Activated naive CD8-positive, alpha-beta T cell treated with anti-CD3 and anti-CD28 coated beads, Interleukin-2, amount 50 U/mL, for 24 hours (primary cell): ENCODE measurements around the gene SFN.
A peak's percentile ranks its signal among the peaks of the same experiment; 100 is the strongest.
"Not testable (repeated sequence)": the region's sequence is repeated elsewhere in the genome, so short reads cannot be mapped to it uniquely, and the experiment has no call there.

Experiments
- ATAC-seq: fragments of 150-1000 bp; cut with Tn5 transposase; one replicate; pipeline ENCODE4 v1.10.0; 2021
- DNase-seq: peaks from one replicate; pipeline ENCODE4 v3.0.0; 2021
- H3K27ac Mint-ChIP-seq: one replicate; pipeline ENCODE4 v1.8.0; 2021; ENCODE audit warnings: mild to moderate bottlenecking, mixed read lengths
- H3K27me3 Mint-ChIP-seq: one replicate; pipeline ENCODE4 v1.8.0; 2021; ENCODE audit warnings: mixed read lengths
- H3K36me3 Mint-ChIP-seq: one replicate; pipeline ENCODE4 v1.8.0; 2021; ENCODE audit warnings: low read depth, mixed read lengths
- H3K4me1 Mint-ChIP-seq: one replicate; pipeline ENCODE4 v1.8.0; 2021; ENCODE audit warnings: mixed read lengths
- H3K4me3 Mint-ChIP-seq: one replicate; pipeline ENCODE4 v1.8.0; 2021; ENCODE audit warnings: mild to moderate bottlenecking, moderate library complexity, mixed read lengths
- H3K9me3 Mint-ChIP-seq: one replicate; pipeline ENCODE4 v1.8.0; 2021; ENCODE audit warnings: mixed read lengths

The SFN gene

GRCh38 chr1:26877326-26877725 is 14.4 kb downstream of the SFN start:
- Mint-ChIP-seq H3K36me3 (peaks cover 20% of the 10 kb centered on the region), H3K27ac (no peak overlapping the region), H3K27me3 (no peaks in the 10 kb centered on the region), H3K4me1 (peaks cover 4% of the 10 kb centered on the region), H3K4me3 (no peak overlapping the region), H3K9me3 (no peaks in the 10 kb centered on the region)
- ATAC-seq (no peak), DNase-seq (no peak)

- no peak overlapping the region for H3K27ac Mint-ChIP-seq
- H3K4me3 Mint-ChIP-seq = no peak overlapping the region
- ATAC-seq (no peak), DNase-seq (no peak)
- peaks cover 38% of the 10 kb centered on the region for H3K36me3 Mint-ChIP-seq
- no peaks in the 10 kb centered on the region for H3K9me3 Mint-ChIP-seq
- H3K27me3 Mint-ChIP-seq = no peaks in the 10 kb centered on the region
- peaks cover 4% of the 10 kb centered on the region for H3K4me1 Mint-ChIP-seq
These were observed 16.8 kb downstream of the SFN start for GRCh38 chr1:26879793-26880192.

GRCh38 chr1:26881611-26882010 is 18.7 kb downstream of the SFN start:
- peaks cover 48% of the 10 kb centered on the region for H3K36me3 Mint-ChIP-seq
- not testable (repeated sequence) for H3K27ac Mint-ChIP-seq, H3K4me1 Mint-ChIP-seq, DNase-seq, H3K4me3 Mint-ChIP-seq, H3K27me3 Mint-ChIP-seq, H3K9me3 Mint-ChIP-seq, ATAC-seq

GRCh38 chr1:26882696-26883463 is 19.9 kb downstream of the SFN start:
- Mint-ChIP-seq H3K36me3 (peaks cover 49% of the 10 kb centered on the region), H3K9me3 (no peaks in the 10 kb centered on the region), H3K27ac (no peak overlapping the region), H3K27me3 (no peaks in the 10 kb centered on the region), H3K4me3 (no peak overlapping the region), H3K4me1 (peaks cover 7% of the 10 kb centered on the region)
- DNase-seq (no peak), ATAC-seq (no peak)

GRCh38 chr1:26887125-26887524 is 24.2 kb downstream of the SFN start:
- peaks cover 56% of the 10 kb centered on the region for H3K36me3 Mint-ChIP-seq
- no peak for ATAC-seq
- no peak for DNase-seq
- H3K27ac Mint-ChIP-seq = peak overlapping the region; percentile 23
- H3K9me3 Mint-ChIP-seq = no peaks in the 10 kb centered on the region
- peak overlapping the region; percentile 38 for H3K4me3 Mint-ChIP-seq
- peaks cover 31% of the 10 kb centered on the region for H3K4me1 Mint-ChIP-seq
- no peaks in the 10 kb centered on the region for H3K27me3 Mint-ChIP-seq

- ATAC-seq (no peak), DNase-seq (no peak)
- Mint-ChIP-seq H3K27me3 (no peaks in the 10 kb centered on the region), H3K9me3 (no peaks in the 10 kb centered on the region), H3K4me3 (peak overlapping the region; percentile 97), H3K27ac (peak overlapping the region; percentile 95), H3K4me1 (peaks cover 31% of the 10 kb centered on the region), H3K36me3 (peaks cover 51% of the 10 kb centered on the region)
These were observed 25.3 kb downstream of the SFN start for GRCh38 chr1:26888231-26888630.

GRCh38 chr1:26889551-26890466 is 26.9 kb downstream of the SFN start, which contains the start of gene GPN2:
TSS of gene GPN2 (minus strand) at chr1:26890283. CDS start at chr1:26890096, 187 bp downstream.
- H3K4me1 Mint-ChIP-seq = peaks cover 31% of the 10 kb centered on the region
- H3K4me3 Mint-ChIP-seq = peak within 1 kb of the TSS; percentile 97
- H3K36me3 Mint-ChIP-seq = peaks cover 46% of the 10 kb centered on the region
- H3K9me3 Mint-ChIP-seq = no peaks in the 10 kb centered on the region
- H3K27me3 Mint-ChIP-seq = no peaks in the 10 kb centered on the region
- peak; percentile 84 for DNase-seq
- ATAC-seq = peak; percentile 97
- H3K27ac Mint-ChIP-seq = peak within 1 kb of the TSS; percentile 95

- ATAC-seq (peak; percentile 37), DNase-seq (no peak)
- Mint-ChIP-seq H3K27ac (peak overlapping the region; percentile 95), H3K9me3 (no peaks in the 10 kb centered on the region), H3K36me3 (peaks cover 40% of the 10 kb centered on the region), H3K4me1 (peaks cover 27% of the 10 kb centered on the region), H3K4me3 (peak overlapping the region; percentile 97), H3K27me3 (no peaks in the 10 kb centered on the region)
These were observed 27.5 kb downstream of the SFN start for GRCh38 chr1:26890467-26890796.

- Mint-ChIP-seq H3K9me3 (no peaks in the 10 kb centered on the region), H3K27ac (no peak overlapping the region), H3K27me3 (no peaks in the 10 kb centered on the region), H3K36me3 (peaks cover 27% of the 10 kb centered on the region), H3K4me3 (no peak overlapping the region), H3K4me1 (peaks cover 22% of the 10 kb centered on the region)
- no peak for ATAC-seq
- no peak for DNase-seq
These were observed 31.3 kb downstream of the SFN start for GRCh38 chr1:26894263-26894662.

- no peaks in the 10 kb centered on the region for H3K9me3 Mint-ChIP-seq
- H3K4me3 Mint-ChIP-seq = no peak overlapping the region
- peaks cover 20% of the 10 kb centered on the region for H3K36me3 Mint-ChIP-seq
- no peak overlapping the region for H3K27ac Mint-ChIP-seq
- peaks cover 29% of the 10 kb centered on the region for H3K4me1 Mint-ChIP-seq
- DNase-seq = no peak
- H3K27me3 Mint-ChIP-seq = no peaks in the 10 kb centered on the region
- no peak for ATAC-seq
These were observed 34.4 kb downstream of the SFN start for GRCh38 chr1:26897351-26897750.

- Mint-ChIP-seq H3K4me1 (peaks cover 29% of the 10 kb centered on the region), H3K9me3 (no peaks in the 10 kb centered on the region), H3K36me3 (peaks cover 11% of the 10 kb centered on the region), H3K4me3 (peak within 1 kb of the TSS; percentile 93), H3K27me3 (no peaks in the 10 kb centered on the region), H3K27ac (peak within 1 kb of the TSS; percentile 98)
- ATAC-seq = peak; percentile 89
- DNase-seq = peak; percentile 87
These were observed 37.3 kb downstream of the SFN start, which contains the start of gene GPATCH3 for GRCh38 chr1:26900001-26900814. TSS of gene GPATCH3 (minus strand) at chr1:26900467. CDS start at chr1:26900442, 25 bp downstream.

GRCh38 chr1:26900815-26901511 is 38.0 kb downstream of the SFN start:
- H3K4me3 Mint-ChIP-seq = peak overlapping the region; percentile 93
- peak overlapping the region; percentile 98 for H3K27ac Mint-ChIP-seq
- peaks cover 8% of the 10 kb centered on the region for H3K36me3 Mint-ChIP-seq
- DNase-seq (no peak), ATAC-seq (no peak)
- no peaks in the 10 kb centered on the region for H3K27me3 Mint-ChIP-seq
- no peaks in the 10 kb centered on the region for H3K9me3 Mint-ChIP-seq
- H3K4me1 Mint-ChIP-seq = peaks cover 29% of the 10 kb centered on the region

GRCh38 chr1:26907071-26907917 is 44.3 kb downstream of the SFN start:
- Mint-ChIP-seq H3K36me3 (no peaks in the 10 kb centered on the region), H3K27ac (no peak overlapping the region), H3K4me3 (no peak overlapping the region), H3K4me1 (no peaks in the 10 kb centered on the region), H3K9me3 (no peaks in the 10 kb centered on the region), H3K27me3 (no peaks in the 10 kb centered on the region)
- no peak for DNase-seq
- no peak for ATAC-seq
